ENCODE results near the gene FGD6.

FGD6 gene

DNA sequence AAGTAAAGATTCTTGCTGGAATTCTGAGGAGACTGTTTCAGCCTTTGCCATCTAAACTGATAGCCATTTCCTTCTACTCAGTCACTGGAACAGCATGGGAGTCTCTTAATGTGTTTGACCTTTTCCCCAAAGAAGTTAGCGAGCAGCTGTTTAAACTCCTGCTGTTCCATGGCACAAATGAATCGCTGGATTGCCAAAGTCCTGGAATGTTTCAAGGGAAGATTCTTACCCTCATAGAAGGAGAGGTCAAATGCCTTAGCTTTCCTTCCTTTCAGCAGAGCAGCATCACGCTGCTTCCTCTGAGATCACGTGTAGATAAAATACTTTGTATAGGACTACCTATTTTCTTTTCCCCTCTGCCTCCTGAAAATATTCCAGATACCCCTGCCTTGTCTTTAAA, 133.3 kb downstream of the FGD6 start:
- no peak for DNase-seq (ENCODE audit: low read depth in 2 of 2)

DNA sequence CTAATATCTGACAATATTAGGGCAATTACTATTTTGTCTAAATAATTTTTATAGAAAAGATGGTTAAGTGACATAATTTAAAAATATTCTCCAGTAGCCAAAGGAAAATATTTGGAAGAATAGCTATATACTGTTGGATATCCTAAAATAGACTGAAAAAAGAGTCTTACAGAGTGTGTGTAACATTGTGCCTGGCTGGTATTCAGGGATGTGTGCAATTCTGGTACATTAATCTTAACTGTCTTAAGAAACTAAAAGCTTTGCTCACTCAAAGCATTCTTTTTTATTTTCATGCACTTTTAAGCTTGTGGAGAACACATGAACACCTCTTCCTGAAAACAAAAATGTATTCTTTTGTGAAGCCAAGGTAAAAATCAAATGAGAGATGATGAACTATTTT, 133.8 kb downstream of the FGD6 start:
- no peak for DNase-seq (ENCODE audit: low read depth in 2 of 2)

DNA sequence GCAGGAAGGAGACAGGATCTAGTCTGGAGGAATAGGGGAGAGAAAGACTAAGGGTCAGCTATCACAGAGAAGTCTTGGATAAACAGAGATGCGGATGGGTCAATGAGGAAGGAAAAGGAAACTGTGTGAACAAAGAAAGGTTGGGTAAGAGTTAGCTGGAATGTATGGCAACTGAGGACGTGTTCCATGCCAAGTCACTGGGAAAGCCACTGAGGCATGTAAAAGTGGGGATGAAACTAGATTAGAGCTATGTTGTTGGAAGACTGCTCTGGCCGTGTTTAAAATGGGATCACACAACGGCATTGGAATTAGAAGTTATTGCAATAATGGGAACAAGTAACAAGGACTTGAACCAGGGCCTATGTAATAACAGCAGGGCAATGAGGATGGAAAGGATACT, 139.9 kb downstream of the FGD6 start:
- DNase-seq (ENCODE audit: low read depth in 2 of 2) = no peak

DNA sequence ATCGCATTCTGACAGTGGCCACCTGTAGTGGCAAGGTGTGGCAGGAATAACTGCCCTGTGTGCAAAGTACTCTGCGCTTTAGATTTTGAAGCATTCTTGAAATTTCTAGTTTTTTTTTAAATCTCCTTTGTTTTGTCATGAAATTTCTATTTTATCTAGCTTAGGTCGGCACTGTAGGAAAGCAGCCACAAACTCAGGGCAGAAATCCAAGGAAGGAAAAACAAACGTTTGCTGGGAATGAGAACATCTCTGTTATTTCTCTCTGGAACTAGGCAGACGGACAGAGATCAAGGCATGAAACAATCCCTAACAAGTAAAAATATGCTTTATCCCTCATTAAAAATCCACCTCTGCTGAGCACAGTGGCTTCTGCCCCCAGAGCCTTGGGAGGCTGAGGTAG, 142.5 kb downstream of the FGD6 start:
- no peak for DNase-seq (ENCODE audit: low read depth in 2 of 2)

DNA sequence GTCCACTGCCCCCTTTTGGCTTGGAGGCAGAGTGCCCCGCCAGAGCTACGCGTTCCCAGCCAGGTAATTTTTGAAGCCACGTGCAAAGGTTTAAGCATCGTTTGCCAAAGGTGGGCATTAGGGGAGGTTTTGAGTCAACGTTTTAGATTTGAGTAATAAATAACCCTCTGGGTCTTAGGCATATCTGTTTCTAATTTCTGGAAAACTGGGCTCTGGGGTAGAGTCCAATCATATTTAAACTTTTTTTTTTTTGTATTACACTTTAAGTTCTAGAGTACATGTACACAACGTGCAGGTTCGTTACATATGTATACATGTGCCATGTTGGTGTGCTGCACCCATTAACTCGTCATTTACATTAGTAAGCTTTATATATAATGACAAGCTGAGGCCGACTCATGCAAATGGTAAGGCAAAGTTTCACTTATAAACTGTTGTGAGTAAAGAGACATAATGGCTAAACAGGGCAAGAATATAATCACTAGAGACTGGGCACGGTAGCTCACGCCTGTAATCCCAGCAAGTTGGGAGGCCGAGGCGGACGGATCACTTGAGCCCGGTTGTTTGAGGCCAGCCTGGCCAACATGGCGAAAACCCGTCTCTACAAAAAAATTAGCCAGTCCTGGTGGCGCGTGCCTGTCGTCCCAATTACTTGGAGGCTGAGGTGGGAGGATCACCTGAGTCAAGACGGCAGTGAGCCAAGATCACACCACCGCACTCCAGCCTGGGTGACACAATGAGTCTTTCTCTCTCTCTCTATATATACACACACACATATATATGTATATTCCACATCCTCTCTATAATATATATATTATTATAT, 143.4 kb downstream of the FGD6 start:
- DNase-seq (ENCODE audit: low read depth in 2 of 2) = no peak

GRCh38 chr12:95072900-95073697, 144.2 kb downstream of the FGD6 start, which contains the start of gene NR2C1:
NR2C1 (minus strand) TSS chr12:95073618; CDS start chr12:95067384, 6,234 bp downstream.
- peak; percentile 82 to 87 for DNase-seq (ENCODE audit: low read depth in 2 of 2)

DNA sequence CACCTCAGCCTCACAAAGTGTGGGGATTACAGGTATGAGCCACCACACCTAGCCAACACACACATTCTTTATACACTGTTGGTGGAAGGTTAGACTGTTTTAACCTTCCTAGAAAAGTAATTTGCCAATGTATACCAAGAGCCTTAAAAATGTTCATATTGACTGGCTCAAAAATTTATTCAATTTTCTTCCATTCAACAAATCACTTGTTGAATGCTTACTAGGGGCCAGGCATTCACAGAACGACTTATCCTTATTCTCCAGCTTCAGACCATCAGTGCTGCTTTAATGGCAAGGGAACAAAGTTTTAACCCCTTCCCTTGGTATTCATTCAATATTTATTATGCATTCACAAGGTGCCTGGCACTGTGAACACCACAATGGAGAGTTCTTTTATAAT, 146.9 kb downstream of the FGD6 start:
- no peak for DNase-seq (ENCODE audit: low read depth in 2 of 2)

GRCh38 chr12:95066091-95066855, 151.0 kb downstream of the FGD6 start:
- no peak for DNase-seq (ENCODE audit: low read depth in 2 of 2)

DNA sequence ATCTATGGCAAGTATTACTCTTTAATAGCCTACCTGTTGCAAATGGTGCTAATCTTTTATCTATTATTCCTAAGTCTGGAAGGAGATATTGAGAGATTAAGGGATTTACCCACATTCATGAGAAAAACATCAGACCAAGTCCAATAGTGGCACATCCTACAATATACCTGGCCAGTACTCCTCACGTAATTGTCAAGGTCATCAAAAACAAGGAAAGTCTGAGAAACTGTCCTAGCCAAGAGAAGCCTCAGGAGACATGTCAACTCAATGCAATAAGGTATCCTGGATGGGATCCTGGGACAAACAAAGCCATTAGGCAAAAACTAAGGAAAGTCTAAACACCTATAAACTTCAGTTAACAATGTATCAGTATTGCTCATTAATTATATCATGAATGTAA, 156.3 kb downstream of the FGD6 start:
- DNase-seq (ENCODE audit: low read depth in 2 of 2) = no peak

DNA sequence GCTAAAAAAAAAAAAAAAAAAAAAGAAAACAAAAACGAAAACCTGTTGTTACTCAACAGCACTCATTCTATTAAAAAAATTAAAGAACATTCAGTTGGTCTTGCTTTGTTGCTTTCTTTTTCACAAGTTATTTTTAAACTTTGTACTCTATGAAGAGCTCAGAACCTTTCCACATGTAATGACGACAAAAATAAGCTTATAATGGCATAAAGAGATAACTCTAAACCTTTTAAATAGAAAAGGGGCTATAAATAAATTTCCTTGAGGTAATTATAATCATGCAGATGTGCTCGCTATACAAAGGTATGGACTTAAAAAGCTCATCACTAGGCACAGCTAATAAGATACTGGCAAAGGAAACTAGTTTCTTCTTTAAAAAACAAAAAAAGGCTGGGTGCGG, 157.3 kb downstream of the FGD6 start:
- no peak for DNase-seq (ENCODE audit: low read depth in 2 of 2)

DNA sequence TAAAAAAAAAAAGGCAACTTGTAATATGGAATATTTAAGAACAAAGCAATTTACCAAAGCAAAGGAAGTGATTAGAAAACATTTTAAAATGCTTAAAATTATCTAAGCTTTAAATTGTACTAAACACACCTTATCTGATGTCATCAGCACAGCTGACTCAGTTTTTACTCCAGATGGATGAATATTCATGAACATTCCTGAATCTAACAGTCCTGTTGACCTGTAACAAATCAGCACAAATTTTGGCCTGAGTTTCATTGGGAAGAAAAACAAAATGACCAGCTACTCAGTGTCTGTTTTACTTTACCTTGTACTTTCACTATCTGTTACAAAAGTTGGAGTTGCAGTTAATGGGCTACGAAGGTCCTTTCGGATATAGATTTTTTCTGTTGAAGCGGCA, 159.8 kb downstream of the FGD6 start:
- no peak for DNase-seq (ENCODE audit: low read depth in 2 of 2)

DNA sequence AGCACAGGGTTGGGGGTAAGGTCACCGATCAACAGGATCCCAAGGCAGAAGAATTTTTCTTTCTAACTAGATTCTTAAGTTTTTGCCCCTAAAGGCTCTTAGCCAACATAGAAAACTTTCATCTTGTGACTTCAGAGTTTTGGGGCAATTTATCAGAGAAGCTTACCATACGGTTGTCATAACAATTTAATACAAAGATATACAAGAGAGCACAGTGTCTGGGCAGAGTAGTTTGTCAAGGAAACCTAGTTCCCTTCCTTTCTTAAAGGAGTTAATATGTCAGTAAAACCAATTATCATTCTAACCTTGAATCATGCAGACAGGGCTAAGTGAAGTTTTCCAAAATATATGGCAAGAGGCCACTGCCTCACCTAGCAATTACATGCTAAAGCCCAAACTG, 162.2 kb downstream of the FGD6 start:
- no peak for DNase-seq (ENCODE audit: low read depth in 2 of 2)

DNA sequence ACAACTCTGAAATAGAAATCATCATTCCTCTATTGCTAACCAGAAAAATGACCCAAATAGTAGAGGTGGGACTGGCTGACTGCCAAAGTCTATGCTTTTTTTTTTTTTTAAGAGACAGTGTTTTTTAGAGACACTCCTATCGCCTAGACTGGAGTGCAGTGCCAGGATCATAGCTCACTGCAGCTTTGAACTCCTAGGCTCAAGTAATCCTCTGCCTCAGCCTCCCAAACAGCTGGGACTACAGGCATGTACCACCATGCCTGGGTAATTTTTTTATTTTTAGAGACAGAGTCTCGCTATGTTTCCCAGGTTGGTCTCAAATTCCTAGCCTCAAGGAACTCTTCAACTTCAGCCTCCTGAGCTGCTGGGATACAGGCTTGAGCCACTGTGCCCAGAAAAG, 163.1 kb downstream of the FGD6 start:
- no peak for DNase-seq (ENCODE audit: low read depth in 2 of 2)

DNA sequence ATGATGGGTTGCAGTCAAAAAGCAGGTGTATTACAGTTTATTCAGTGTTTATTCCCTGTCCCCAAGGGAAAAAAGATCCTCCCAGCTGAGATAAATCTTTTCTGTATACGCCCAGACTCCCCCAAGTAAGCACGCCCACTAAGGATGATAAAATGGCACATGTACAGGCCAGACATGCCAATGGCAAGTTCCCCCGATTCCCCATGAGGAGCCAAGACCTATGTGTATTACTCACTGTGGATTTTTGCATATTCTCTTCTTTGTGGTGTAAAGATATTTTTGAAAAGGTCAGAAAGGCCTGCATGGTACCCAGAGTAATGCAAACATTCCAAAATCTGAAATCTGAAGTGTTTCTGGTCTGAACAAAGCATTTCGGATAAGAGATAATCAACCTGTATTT, 166.0 kb downstream of the FGD6 start:
- no peak for DNase-seq (ENCODE audit: low read depth in 2 of 2)

- no peak for DNase-seq (ENCODE audit: low read depth in 2 of 2)
These were observed 179.4 kb downstream of the FGD6 start for GRCh38 chr12:95037906-95038305.

DNA sequence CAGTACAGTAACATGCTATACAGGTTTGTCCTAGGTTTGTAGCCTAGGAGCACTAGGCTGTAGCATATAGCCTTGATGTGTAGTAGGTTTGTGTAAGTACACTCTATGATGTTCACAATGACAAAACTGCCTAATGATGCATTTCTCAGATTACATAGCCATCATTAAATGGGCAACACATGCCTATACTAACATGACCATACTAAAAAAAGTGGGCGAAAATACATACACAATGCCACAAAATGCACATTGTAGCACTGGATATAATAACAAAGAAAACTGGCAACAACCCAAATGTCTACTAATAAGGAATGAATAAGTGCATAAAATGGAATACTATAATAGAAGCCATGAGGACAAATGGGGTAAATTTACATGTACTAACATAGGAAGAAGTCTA, 182.5 kb downstream of the FGD6 start:
- DNase-seq (ENCODE audit: low read depth in 2 of 2) = no peak
